ENCODE data around the gene PLIN1. TPM values are rescaled to one million over a fixed set of nuclear protein-coding genes. Genes with fewer than 3 reads are reported as not detected.
"Not testable (repeated sequence)": the region's sequence is repeated elsewhere in the genome, so short reads cannot be mapped to it uniquely, and the experiment has no call there.

The PLIN1 gene, protein sequence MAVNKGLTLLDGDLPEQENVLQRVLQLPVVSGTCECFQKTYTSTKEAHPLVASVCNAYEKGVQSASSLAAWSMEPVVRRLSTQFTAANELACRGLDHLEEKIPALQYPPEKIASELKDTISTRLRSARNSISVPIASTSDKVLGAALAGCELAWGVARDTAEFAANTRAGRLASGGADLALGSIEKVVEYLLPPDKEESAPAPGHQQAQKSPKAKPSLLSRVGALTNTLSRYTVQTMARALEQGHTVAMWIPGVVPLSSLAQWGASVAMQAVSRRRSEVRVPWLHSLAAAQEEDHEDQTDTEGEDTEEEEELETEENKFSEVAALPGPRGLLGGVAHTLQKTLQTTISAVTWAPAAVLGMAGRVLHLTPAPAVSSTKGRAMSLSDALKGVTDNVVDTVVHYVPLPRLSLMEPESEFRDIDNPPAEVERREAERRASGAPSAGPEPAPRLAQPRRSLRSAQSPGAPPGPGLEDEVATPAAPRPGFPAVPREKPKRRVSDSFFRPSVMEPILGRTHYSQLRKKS
- not detected for total RNA-seq

DNA sequence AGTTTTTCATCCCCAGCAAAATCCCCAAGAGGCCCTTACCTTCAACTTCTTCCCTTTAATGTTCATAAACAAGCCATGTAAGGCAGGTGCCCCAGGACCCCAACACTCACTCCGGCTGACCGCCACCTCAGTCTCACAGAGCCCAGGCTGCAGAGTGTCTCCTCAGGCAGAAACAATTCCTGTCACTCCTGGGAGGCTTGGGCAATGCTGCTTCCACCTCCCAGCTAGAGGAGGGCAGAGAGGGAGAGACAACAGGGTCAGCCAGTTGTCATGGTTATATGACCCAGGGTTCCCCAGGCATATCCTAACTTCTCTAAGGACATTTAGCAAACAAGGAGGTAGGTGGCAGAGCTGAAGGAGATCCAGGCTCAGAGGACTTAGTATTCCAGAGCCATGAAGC is at the start of gene PLIN1:
PLIN1 (minus strand) TSS at position 156 of the 400 bp plus-strand sequence. CDS start 1,878 bp downstream, outside the sequence.
- no peak for DNase-seq

- DNase-seq: no peak
These were observed 49.1 kb upstream of the PLIN1 start for GRCh38 chr15:89728254-89728653.

DNA sequence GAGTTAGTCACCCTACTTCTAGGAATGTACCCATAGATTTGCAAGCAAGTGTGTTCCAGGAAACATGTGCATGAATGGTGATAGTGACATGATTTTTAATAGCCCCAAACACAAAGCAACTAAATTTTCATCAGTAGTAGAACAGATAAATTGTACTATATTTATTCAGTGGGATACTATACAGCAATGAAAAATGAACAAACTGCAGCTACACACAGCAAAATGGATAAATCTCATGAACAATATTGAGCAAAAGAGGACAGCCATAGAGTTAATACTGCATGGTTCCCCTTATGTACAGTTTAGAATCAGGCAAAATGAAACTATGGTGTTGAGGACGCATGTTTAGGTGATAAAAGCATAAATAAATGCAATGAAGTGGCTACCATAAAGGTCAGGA is 45.9 kb upstream of the PLIN1 start:
- DNase-seq: no peak

DNA sequence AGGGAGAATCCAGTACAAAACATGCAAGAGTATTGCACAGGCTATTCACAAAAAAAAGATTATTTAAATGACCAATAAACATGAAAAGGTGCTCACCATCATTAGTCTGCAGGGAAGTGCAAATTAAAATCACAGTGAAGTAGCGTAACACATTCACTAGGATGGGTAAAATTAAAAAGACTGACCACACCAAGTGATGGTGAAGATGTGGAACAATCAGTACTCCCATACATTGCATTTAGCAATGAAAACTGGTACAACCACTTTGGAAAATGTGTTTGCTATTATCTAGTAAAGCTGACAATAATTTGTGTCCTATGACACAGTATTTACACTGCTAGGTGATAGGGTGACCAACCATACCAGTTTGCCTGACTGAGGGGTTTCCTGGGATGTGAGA is 45.5 kb upstream of the PLIN1 start:
- DNase-seq: no peak

DNA sequence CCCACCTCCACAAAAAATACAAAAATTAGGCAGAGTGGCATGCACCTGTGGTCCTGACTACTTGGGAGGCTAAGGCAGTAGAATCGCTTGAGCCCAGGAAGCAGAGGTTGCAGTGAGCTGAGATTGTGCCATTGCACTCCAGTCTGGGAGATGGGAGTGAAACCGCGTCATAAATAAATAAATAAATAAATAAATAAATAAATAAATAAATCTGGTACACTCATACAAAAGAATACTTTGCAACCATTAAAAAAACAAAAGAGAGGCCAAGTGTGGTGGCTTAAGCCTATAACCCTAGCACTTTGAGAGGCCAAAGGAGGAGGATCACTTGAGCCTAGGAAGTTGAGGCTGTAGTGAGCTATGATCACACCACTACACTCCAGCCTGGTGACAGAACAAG is 43.9 kb upstream of the PLIN1 start:
- DNase-seq: no peak

DNA sequence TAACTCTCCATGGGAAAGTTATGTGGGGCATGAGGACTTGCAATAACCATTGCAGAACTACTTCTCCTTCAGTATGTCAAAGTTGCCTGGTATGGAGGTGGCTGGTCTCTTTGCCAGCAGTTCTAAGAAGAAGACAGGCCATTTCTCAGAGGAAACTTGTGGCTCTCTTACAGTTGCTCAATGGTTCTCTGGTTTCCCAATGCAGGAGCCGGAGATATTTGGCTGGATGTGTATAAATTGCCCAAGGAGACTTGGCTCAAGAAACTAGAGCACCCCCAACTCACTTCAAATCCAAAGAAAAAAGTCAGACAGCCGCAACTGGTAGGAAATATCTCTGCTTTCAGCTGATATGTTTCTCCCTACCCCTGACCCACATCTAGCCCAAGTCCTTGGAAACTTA is 35.6 kb upstream of the PLIN1 start:
- DNase-seq: no peak

DNA sequence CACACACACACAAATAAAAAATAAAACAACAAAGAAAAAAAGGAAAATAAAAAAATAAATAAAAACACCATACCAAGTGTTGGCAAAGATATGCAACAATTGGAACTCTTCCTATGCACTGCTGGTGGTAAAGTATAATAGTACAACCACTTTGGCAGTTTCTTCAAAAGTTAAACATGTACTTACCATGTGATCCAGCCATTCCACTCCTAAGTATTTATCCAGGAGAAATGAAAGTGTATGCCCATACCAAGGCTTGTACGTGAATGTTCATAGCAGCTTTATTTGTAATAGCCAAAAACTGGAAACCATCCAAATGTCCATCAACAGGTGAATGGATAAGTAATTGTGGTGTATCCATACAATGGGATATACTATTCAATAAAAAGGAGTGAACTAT is 28.4 kb upstream of the PLIN1 start:
- DNase-seq: peak; percentile 3

GRCh38 chr15:89704411-89704810 is 25.2 kb upstream of the PLIN1 start:
- no peak for DNase-seq

DNA sequence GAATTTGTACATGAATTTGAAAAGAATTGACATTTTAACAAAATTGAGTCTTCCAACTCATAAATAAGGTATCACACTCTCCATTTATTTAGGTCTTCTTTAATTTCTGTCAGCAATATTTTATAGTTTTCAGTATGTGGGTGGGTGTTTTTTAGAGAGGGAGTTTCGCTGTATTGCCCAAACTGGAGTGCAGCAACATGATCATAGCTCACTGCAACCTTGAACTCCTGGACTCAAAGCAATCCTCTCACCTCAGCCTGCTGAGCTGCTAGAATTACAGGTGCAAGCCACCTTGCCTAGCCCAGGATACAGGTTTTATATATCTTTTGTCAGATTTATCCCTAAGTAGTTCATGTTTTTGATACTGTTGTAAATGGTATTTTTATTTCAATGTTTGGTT is 16.0 kb upstream of the PLIN1 start:
- DNase-seq: no peak

- DNase-seq: no peak
These were observed 14.5 kb upstream of the PLIN1 start for GRCh38 chr15:89693696-89694095.

DNA sequence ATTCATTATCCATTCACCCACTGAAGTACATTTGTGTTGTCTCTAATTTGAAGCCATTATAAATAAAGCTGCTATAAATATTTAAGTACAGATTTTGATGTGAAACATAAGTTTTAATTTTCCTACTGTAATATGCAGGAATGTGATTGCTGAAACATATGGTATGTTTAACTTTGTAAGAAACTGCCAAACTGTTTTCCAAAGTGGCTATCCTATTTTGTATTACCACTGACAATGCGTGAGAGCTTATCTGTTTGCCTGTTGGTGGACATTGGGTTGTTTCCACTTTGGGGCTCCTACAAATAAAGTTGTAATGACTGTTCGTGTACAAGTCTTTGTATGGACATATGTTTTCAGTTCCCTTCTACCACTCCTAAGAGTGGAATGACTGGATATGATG is 13.9 kb upstream of the PLIN1 start:
- no peak for DNase-seq

DNA sequence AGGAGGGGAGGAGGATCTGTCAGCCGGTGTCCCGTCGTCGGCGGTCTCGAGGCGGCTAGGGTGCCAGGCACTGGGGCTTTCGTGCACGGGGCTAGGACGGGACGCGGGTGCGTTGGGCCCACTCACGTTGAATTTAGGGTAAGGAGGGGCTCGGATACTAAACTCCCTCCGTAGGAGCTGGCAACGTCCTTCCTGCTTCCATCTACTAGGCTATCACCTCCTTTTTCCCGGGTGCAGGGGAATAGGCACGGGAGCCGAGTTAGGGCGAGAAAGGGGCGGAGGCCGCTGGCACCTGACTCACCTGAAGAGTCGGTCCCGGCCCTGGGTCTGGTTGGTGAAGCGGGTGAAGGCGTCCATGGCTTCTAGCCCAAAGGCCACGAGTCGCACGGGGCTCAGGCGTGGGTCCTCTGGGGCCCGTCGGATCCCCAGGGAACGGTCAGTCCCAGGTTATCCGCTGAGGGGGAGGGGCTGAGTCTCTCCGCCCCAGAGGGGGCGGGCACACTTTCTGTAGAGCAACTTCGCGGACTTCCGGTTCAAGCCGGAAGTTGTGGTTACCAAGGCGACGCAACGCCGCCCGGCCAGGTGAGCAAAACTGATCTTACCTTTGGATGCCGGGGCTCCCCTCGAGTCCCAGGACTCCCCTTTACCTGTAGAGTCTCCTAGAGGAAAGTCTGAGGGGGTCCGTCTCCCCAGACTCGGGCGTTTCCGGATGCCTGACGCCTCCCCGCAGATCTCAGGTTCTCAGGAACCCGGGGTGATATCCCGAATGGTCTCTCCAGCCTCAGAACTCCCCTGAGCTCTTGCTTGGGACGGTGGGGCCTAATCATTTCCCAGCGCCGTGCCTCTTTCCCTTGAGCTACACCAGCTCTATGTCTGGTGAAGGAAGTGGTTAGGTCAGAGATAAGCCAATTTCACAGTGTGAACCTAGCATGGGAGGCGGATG is 11.4 kb upstream of the PLIN1 start, which contains the start of the genes PEX11A and WDR93:
PEX11A (minus strand) TSS at position 479 of the 943 bp plus-strand sequence; CDS start at position 357, 122 bp downstream.
WDR93 (plus strand) TSS at position 536 of the 943 bp plus-strand sequence. CDS start 10,936 bp downstream, outside the sequence.
- peak; percentile 85 for DNase-seq

- DNase-seq: not testable (repeated sequence)
These were observed 10.7 kb upstream of the PLIN1 start for GRCh38 chr15:89689930-89690275.

DNA sequence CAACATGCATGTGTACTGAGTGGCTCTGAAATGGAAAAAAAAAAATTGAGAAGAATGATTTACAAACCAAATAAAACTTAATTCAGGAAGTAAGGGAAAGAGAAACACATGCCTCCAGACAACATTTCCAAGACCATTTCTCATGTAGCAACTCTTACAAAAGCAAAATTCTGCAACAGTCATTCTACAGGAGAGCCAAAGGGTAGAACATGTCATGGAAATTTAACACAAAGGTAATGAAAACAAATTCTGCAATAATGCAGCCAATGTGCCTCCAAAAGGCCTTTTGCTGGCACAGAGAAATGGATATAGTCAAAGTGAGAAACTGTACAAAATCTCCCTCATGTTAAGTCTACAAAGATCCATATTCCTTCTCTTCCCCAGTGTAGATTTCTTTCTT is 7.4 kb upstream of the PLIN1 start:
- DNase-seq: no peak

- no peak for DNase-seq
These were observed 6.8 kb upstream of the PLIN1 start for GRCh38 chr15:89685995-89686394.

DNA sequence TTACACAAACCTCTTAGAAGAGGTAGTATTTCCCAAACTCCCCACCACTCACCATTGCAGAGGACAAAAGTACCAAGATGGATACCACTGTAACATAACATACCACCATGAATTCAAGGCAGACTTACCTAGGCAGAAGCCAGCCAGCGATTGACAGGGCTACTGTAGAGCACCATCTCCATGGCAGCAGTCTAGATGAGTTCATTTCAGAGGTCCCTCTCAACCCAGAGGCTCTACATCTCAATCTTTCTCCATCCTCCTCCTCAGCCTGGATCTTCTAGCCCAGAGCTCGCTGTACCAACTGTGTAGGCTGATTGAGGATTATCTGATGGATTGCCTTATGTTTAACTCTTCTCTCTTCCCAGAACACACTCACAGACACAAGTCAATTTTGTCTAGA is 2.0 kb upstream of the PLIN1 start:
- DNase-seq: no peak

- peak; percentile 14 for DNase-seq
These were observed 1.2 kb upstream of the PLIN1 start for GRCh38 chr15:89680282-89680873.

DNA sequence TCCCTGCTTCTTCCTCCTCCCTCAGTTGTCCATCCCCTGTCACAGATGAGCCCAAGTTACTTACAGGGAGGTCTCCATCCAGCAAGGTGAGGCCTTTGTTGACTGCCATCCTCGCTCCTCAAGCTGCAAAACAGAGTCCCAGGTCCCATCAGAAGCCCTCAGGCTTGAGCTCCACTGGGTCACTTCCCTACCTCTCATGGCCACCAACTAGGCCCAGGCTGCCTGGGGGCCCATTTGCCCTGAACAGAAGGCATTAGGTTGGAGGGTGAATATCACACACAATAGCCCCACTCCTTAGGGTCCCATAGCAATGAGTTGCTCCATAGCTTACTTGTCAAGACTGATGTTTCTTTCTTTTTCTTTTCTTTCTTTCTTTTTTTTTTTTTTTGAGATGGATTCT is 1.8 kb downstream of the PLIN1 start:
- DNase-seq: no peak

DNA sequence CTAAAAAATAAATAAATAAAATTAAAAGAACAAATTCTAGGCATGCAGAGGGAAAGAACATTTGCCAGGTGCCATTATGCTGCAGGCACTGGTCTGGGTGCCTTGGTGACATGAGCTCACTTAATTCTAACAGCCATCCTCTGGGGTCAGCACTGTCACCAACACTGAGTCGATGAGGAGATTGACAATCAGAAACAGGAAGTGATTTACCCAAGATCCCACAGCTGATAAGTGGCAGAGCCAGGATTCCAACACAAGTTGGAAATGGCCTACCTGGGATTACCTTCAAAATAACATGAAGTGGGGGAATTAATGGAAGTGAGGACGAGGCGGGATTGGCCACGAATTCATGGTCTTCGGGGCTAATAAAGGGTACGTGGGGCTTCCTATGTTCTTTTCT is 3.6 kb downstream of the PLIN1 start:
- no peak for DNase-seq

- no peak for DNase-seq
These were observed 4.6 kb downstream of the PLIN1 start for GRCh38 chr15:89674526-89674925.

- peak; percentile 40 for DNase-seq
These were observed 6.0 kb downstream of the PLIN1 start for GRCh38 chr15:89673165-89673512.

Data from tongue (tissue), 2 donors.